ENCODE data around the gene RAD51B. TPM values are rescaled to one million over a fixed set of nuclear protein-coding genes. Genes with fewer than 3 reads are reported as not detected.
A peak's percentile ranks its signal among the peaks of the same experiment; 100 is the strongest.

Gene RAD51B
- total and polyA plus RNA-seq, 2 experiments from 2014 or later = 11.7 to 17.8 TPM

GRCh38 chr14:68076451-68076850, 256.9 kb downstream of the RAD51B start:
- peaks cover 5% of the 10 kb centered on the region for H3K4me1 ChIP-seq (ENCODE audit: low read depth)
- H3K36me3 ChIP-seq = no peaks in the 10 kb centered on the region
- no peak for DNase-seq (ENCODE audit: low read depth in 1 of 2, low spot score in 1 of 2)
- no peaks in the 10 kb centered on the region for H3K27me3 ChIP-seq
- TF ChIP-seq CTCF (IDR thresholded peaks at IDR 0.05; ENCODE audit: low read depth, low read length) = no peak
- no peaks in the 10 kb centered on the region for H3K9me3 ChIP-seq (ENCODE audit: low read depth)
- H3K27ac ChIP-seq = no peak overlapping the region
- H3K4me3 ChIP-seq = no peak overlapping the region

GRCh38 chr14:68079941-68080697, 260.5 kb downstream of the RAD51B start:
- H3K9me3 ChIP-seq (ENCODE audit: low read depth) = no peaks in the 10 kb centered on the region
- DNase-seq (ENCODE audit: low read depth in 1 of 2, low spot score in 1 of 2) = no peak
- peaks cover 5% of the 10 kb centered on the region for H3K4me1 ChIP-seq (ENCODE audit: low read depth)
- H3K36me3 ChIP-seq = no peaks in the 10 kb centered on the region
- TF ChIP-seq CTCF (IDR thresholded peaks at IDR 0.05; ENCODE audit: low read depth, low read length) = no peak
- no peaks in the 10 kb centered on the region for H3K27me3 ChIP-seq
- H3K4me3 ChIP-seq = no peak overlapping the region
- H3K27ac ChIP-seq = no peak overlapping the region

DNA sequence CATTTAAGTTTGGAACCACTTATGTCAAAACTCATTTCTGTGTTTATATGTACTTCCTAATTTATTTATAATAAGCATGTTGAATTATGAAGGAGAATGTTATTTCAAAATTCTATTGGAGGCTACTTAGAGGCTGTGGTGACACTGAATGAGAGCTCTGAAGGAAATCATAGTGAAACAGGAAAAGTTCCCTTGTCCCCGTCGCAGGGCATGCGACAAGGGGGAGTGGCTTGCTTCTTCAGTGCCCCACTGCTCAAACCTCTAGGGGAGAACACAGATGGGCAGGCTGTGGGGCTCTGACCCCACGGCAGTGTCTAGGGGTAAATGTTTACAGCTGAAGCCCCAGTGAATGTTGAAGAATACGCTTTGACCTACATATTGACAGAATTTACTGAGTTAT, 261.9 kb downstream of the RAD51B start:
- Histone ChIP-seq H3K36me3 (no peaks in the 10 kb centered on the region), H3K27me3 (no peaks in the 10 kb centered on the region), H3K27ac (no peak overlapping the region), H3K9me3 (ENCODE audit: low read depth) (no peaks in the 10 kb centered on the region), H3K4me3 (no peak overlapping the region), H3K4me1 (ENCODE audit: low read depth) (peaks cover 5% of the 10 kb centered on the region)
- no peak for DNase-seq (ENCODE audit: low read depth in 1 of 2, low spot score in 1 of 2)
- TF ChIP-seq CTCF (IDR thresholded peaks at IDR 0.05; ENCODE audit: low read depth, low read length) = no peak

- Histone ChIP-seq H3K9me3 (ENCODE audit: low read depth) (no peaks in the 10 kb centered on the region), H3K27me3 (no peaks in the 10 kb centered on the region), H3K4me1 (ENCODE audit: low read depth) (peaks cover 5% of the 10 kb centered on the region), H3K27ac (no peak overlapping the region), H3K4me3 (no peak overlapping the region), H3K36me3 (no peaks in the 10 kb centered on the region)
- no peak for DNase-seq (ENCODE audit: low read depth in 1 of 2, low spot score in 1 of 2)
- no peak for TF ChIP-seq CTCF (IDR thresholded peaks at IDR 0.05; ENCODE audit: low read depth, low read length)
These were observed 263.2 kb downstream of the RAD51B start for GRCh38 chr14:68082698-68083291.

DNA sequence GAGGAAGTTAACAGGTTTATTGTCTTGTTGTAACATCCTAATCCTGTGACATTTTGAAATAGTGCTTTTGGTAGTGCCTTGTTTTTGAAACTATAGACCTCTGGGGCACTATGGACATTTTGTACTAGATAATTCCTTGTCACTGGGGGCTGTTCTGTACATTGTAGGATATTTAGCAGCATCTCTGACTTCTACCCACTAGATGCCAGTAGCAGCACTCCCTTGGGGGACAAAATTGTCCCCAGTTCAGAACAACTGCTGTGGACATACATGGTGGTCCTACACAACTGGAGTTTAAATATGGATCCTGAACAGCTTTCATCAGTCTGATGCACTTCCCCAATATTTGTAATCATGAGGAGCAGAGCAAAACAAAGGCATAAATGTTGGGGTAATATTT, 264.7 kb downstream of the RAD51B start:
- H3K4me1 ChIP-seq (ENCODE audit: low read depth) = peaks cover 7% of the 10 kb centered on the region
- no peaks in the 10 kb centered on the region for H3K9me3 ChIP-seq (ENCODE audit: low read depth)
- peak; percentile 13 to 44 for DNase-seq (ENCODE audit: low read depth in 1 of 2, low spot score in 1 of 2)
- no peak overlapping the region for H3K4me3 ChIP-seq
- H3K36me3 ChIP-seq = no peaks in the 10 kb centered on the region
- no peaks in the 10 kb centered on the region for H3K27me3 ChIP-seq
- no peak overlapping the region for H3K27ac ChIP-seq
- peak; percentile 15 for TF ChIP-seq CTCF (IDR thresholded peaks at IDR 0.05; ENCODE audit: low read depth, low read length)
